Mesothelial cell of epicardium (in vitro differentiated cells): Measurements from ENCODE around the gene CTSW. TPM values are rescaled to one million over a fixed set of nuclear protein-coding genes. Genes with fewer than 3 reads are reported as not detected.

ENCODE experiments used
- DNase-seq, 2 experiments: peaks; one replicate each; pipeline ENCODE4 v3.0.0; 2021; ENCODE audit warnings: low spot score in 2 of 2; ENCODE audit not compliant: unreplicated experiment in 2 of 2
- H3K27ac Mint-ChIP-seq: 2 replicates; pipeline ENCODE4 v1.8.0; 2021; ENCODE audit warnings: mixed read lengths
- H3K27me3 Mint-ChIP-seq: 2 replicates; pipeline ENCODE4 v1.8.0; 2021; ENCODE audit warnings: low read depth, mixed read lengths
- H3K36me3 Mint-ChIP-seq: 2 replicates; pipeline ENCODE4 v1.8.0; 2021; ENCODE audit warnings: mixed read lengths
- H3K4me1 Mint-ChIP-seq: 2 replicates; pipeline ENCODE4 v1.8.0; 2021; ENCODE audit warnings: mixed read lengths
- H3K4me3 Mint-ChIP-seq: 2 replicates; pipeline ENCODE4 v1.8.0; 2021; ENCODE audit warnings: mild to moderate bottlenecking, moderate library complexity, mixed read lengths
- H3K9me3 Mint-ChIP-seq: 2 replicates; pipeline ENCODE4 v1.8.0; 2021; ENCODE audit warnings: mixed read lengths
- total RNA-seq: library from RNA; stranded (reverse); gene quantifications from 3 replicates; pipeline ENCODE4 v1.2.1, GENCODE V29; 2021
- TF ChIP-seq, protein P1 (sequence below): fragments of 200-600 bp; sonication (generic); IDR thresholded peaks from one replicate; pipeline ENCODE4 v1.5.0; 2021; ENCODE audit warnings: antibody characterized with exemption; ENCODE audit not compliant: unreplicated experiment

CTSW gene
- total RNA-seq, 1 donor from 2014 or later = not detected

DNA sequence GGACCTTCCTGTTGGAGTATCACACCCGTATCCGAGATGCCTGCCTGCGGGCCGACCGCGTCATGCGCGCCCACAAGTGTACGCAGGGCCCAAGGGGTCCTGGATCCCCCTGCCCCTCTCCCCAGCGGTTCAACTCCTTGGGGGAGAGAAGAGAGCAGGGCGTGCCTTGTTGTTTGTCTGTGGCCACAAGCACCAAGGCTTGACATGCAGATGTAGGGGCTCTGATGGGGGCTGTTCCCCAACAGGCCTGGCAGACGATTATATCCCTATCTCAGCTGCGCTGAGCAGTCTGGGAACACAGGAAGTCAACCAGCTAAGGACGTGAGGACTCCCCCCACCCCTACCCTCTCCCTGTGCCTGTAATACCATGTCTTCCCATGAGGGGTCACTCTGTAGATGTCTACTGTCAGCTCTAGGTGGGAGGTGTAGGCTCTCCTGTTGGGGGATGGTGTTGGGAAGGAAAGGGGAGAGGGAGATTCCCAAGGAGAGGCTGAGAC lies 28.5 kb upstream of the CTSW start:
- TF ChIP-seq, protein P1, sequence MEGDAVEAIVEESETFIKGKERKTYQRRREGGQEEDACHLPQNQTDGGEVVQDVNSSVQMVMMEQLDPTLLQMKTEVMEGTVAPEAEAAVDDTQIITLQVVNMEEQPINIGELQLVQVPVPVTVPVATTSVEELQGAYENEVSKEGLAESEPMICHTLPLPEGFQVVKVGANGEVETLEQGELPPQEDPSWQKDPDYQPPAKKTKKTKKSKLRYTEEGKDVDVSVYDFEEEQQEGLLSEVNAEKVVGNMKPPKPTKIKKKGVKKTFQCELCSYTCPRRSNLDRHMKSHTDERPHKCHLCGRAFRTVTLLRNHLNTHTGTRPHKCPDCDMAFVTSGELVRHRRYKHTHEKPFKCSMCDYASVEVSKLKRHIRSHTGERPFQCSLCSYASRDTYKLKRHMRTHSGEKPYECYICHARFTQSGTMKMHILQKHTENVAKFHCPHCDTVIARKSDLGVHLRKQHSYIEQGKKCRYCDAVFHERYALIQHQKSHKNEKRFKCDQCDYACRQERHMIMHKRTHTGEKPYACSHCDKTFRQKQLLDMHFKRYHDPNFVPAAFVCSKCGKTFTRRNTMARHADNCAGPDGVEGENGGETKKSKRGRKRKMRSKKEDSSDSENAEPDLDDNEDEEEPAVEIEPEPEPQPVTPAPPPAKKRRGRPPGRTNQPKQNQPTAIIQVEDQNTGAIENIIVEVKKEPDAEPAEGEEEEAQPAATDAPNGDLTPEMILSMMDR = peak; percentile 20
- Mint-ChIP-seq H3K27me3 (no peaks in the 10 kb centered on the region), H3K4me3 (no peak overlapping the region), H3K36me3 (peaks cover 33% of the 10 kb centered on the region), H3K9me3 (no peaks in the 10 kb centered on the region), H3K27ac (no peak overlapping the region), H3K4me1 (peaks cover 7% of the 10 kb centered on the region)
- DNase-seq = no peak

DNA sequence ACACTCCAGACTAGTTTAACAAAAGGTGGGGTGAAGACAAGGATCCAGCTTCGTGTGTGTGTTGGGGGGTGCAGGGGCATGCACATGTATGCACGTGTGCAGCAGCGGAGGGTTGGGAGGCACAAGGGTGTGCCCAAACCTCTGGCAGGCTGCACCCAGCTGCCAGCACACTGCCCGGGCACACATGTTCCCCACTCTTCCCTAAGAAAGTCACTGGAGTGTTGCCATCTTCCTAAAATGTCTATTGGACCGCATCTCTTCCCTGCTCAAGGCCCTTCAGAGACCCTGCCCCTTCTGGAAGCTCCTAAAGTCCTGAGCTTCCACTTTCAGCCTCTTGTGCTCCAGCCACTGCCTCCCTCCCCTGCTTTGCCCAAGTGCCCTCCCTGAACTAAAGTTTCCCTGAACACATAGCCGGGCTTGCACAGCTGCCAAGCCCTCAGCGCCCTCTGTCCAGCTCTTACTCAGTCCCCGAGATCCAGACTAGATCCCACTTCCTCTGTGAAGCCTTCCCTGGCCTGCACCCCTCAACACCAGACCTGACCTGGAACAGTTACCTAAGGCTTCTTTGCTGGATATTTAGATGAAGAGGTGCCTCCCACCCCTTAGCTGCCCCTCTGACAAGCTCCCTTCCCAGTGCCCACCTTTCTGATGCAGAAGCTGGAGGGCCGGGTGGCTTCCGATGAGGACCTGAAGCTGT lies 27.7 kb upstream of the CTSW start:
- no peaks in the 10 kb centered on the region for H3K9me3 Mint-ChIP-seq
- no peaks in the 10 kb centered on the region for H3K27me3 Mint-ChIP-seq
- DNase-seq = no peak
- peaks cover 15% of the 10 kb centered on the region for H3K4me1 Mint-ChIP-seq
- TF ChIP-seq, protein P1 = no peak
- H3K4me3 Mint-ChIP-seq = no peak overlapping the region
- peaks cover 38% of the 10 kb centered on the region for H3K36me3 Mint-ChIP-seq
- H3K27ac Mint-ChIP-seq = no peak overlapping the region

DNA sequence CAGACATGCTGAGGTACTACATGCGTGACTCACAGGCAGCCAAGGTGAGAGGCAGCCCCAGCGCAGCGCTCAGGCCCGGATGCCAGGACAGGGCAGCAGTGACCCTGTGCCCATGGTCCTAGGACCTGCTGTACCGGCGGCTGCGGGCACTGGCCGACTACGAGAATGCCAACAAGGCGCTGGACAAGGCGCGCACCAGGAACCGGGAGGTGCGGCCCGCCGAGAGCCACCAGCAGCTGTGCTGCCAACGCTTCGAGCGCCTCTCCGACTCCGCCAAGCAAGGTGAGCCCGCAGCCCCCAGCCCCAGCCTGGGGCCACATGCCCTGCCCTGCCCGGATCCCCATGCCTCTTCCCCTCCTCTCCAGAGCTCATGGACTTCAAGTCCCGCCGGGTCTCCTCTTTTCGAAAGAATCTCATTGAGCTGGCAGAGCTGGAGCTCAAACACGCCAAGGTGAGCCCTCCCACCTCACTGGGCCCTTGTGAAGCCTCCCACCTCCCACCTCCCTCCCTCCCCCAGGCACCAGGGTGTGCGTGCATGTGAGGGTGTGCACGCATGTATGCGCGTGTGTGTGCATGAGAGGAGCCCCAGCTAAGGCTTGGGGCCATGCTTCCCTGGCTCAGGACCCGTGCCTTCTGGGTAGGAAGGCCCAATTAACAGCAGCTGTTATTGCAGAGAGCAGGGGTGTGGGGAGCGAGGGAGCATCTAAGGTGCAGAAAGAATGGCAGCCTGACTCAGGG lies 27.0 kb upstream of the CTSW start:
- TF ChIP-seq, protein P1 = no peak
- Mint-ChIP-seq H3K27me3 (no peaks in the 10 kb centered on the region), H3K4me3 (no peak overlapping the region), H3K4me1 (peaks cover 15% of the 10 kb centered on the region), H3K9me3 (no peaks in the 10 kb centered on the region), H3K27ac (no peak overlapping the region), H3K36me3 (peaks cover 38% of the 10 kb centered on the region)
- no peak for DNase-seq

DNA sequence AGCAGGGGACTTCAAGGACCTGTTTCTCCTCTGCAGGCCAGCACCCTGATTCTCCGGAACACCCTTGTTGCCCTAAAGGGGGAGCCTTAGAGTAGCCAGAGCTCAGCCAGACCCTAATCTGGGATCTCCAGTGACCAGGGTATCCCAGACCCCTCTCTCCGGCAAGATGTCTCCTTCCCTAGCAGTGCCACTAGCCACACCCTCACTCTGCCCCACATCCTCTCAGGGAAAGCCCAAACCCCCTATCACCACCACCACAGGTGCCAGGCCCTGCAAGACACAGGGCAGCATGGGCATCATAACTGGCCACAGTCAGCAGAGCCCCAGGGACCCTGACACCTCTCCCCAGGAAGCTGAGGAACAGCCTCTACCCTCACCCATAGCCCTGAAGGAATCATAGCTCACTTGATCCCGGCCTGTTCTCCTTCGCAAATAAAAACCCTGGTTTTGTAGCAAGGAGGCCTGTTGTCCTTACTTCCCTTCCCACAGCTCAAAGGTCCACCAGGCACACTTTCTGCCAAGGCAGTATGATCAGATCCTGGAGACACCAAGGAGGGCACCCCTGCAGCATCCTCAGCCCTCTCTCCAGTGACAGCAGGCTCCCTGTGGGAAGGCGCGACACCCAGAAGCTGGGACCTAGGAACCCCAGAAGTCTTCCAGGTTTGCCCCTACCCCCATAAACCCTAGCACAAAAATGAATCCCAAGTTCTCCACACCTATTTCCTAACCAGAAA lies 26.2 kb upstream of the CTSW start:
- peak overlapping the region; percentile 12 for H3K27ac Mint-ChIP-seq

DNA sequence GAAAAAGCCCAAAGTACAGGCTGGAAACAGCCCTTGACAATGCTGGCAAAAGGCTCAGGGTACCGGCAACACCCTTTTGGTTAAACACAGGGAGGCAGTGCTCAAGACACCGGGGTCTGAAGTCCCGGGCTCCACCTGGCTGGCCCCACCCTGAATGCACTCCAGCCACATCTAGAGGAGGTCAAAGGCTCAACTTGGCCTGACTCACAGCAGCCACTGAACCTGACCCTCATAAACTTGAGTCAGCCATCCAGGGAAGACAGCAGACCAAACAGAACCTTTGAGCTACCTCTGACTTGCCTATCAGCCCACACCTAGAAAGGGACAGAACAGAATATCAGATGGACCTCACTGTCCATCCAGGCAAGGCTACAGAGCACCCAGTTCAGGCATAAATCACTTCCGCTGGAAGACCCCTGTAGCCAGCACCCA lies 25.5 kb upstream of the CTSW start:
- H3K4me1 Mint-ChIP-seq = peaks cover 24% of the 10 kb centered on the region
- H3K27ac Mint-ChIP-seq = no peak overlapping the region
- peak in 1 of 2 experiments; percentile 20 for DNase-seq
- H3K4me3 Mint-ChIP-seq = peak overlapping the region; percentile 4
- no peaks in the 10 kb centered on the region for H3K27me3 Mint-ChIP-seq
- peaks cover 38% of the 10 kb centered on the region for H3K36me3 Mint-ChIP-seq
- H3K9me3 Mint-ChIP-seq = no peaks in the 10 kb centered on the region
- TF ChIP-seq, protein P1 = no peak

More for the DNA sequence above, 26.2 kb upstream of the CTSW start:
- Mint-ChIP-seq H3K9me3 (no peaks in the 10 kb centered on the region), H3K27me3 (no peaks in the 10 kb centered on the region), H3K4me1 (peaks cover 18% of the 10 kb centered on the region), H3K36me3 (peaks cover 38% of the 10 kb centered on the region), H3K4me3 (no peak overlapping the region)
- no peak for DNase-seq
- TF ChIP-seq, protein P1 = no peak
